HFF-Myc (cell line): ENCODE results near the gene TSPAN17.
"Not testable (repeated sequence)": the region's sequence is repeated elsewhere in the genome, so short reads cannot be mapped to it uniquely, and the experiment has no call there.

Experiments used
- DNase-seq: peaks from one replicate; pipeline ENCODE4 v3.0.0-alpha.2; 2011; ENCODE audit warnings: low read depth; ENCODE audit errors: extremely low read depth
- H3K4me3 ChIP-seq: replicated peaks from 2 replicates; pipeline ENCODE4 v1.5.1; 2011; ENCODE audit warnings: low read depth, mild to moderate bottlenecking, control low read depth, low read length
- CTCF ChIP-seq: IDR thresholded peaks from 2 replicates; pipeline ENCODE4 v1.5.1; 2012; ENCODE audit warnings: mild to moderate bottlenecking, low read depth, low read length, control low read depth; ENCODE audit errors: missing control alignments

The TSPAN17 gene

DNA sequence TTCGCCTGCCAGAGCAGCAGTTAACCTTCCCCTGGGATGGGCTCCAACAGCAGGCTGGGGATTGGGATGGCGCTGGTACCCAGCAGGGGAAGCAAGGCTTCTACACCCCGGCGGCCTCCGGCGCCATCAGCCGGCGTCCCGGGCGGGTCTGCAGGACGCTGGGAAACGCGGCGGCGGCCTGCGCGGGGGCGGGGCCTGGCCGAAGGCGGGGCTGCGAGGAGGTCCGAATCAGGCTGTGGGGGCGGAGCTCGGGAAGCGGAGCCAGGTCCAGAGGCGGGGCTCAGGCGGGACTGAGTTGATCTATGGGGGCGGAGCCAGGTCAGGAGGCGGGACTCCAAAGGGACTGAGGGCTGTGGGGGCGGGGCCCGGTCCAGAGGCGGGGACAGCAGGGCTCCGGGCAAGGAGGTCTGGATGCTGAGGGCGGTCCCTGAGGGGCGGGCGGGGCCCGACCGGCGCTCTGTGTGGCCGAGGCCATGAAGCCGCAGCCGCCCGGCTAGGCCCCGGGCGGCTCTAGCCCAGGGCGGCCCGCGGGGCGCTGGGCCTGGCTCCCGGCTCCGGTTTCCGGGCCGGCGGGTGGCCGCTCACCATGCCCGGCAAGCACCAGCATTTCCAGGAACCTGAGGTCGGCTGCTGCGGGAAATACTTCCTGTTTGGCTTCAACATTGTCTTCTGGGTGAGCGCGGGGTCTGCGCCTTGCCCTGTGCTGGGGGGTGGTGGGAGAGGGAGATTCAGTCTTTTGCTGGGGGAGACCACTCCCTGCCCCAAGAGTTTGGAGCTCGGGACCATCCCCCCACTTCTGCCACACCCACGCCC lies at the start of gene TSPAN17:
TSS of gene TSPAN17 (plus strand) at position 455 of the 813 bp plus-strand sequence. CDS start at position 587, 132 bp downstream.
- H3K4me3 ChIP-seq: peak within 1 kb of the TSS; percentile 70
- DNase-seq: peak; percentile 91
- TF ChIP-seq CTCF: peak; percentile 13

DNA sequence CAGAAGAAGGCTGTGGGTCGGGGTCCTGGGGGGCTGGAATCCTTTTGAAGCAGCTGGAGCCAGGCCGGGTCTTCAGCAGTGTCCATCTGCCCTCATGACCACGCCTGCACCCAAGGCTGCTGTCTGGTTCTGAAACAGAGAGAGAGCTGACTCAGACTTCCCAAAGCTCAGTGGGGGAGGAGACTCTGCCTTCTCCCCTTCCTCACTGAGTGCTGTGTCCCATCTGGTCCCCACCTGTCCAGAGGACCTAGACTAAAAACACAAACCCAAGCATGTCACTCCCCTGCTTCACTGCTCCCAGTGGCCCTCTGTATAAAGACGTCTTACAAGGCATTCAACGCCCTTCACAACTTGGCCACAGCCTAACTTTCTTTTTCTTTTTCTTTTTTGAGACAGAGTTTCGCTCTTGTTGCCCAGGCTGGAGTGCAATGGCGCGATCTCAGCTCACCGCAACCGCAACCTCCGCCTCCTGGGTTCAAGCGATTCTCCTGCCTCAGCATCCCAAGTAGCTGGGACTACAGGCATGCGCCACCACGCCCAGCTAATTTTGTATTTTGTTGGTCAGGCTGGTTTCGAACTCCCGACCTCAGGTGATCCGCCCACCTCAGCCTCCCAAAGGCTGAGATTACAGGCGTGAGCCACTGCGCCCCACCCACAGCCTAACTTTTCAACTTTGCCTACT lies 47.4 kb upstream of the TSPAN17 start:
- peak; percentile 85 for DNase-seq
- H3K4me3 ChIP-seq: not testable (repeated sequence)

DNA sequence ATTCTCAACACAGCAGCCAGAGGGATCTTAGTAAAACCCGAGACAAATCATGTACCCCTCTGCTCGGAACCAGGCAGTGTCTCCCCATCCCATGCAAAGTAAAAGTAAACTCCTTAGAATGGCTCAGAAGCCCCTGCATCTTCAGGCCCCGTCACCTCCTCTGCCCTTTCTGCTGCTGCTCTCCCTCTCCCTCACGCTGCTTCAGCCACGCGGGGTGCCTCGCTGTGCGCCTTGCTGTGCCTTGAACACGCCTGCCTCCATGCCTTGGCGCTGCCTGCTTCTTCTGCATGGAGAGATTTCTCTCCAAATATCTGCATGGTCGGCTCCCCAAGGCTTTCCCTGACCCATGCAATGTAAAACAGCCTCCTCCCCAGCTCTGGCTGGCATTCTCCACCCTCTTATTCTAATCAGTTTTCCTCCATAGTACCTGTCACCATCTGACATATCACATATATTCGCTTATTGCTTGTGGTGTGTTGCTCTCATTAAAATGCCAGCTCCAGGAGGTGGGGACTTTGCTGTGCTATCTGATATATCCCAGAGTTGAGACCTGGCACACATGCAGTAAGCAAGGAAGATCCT lies 45.3 kb upstream of the TSPAN17 start:
- H3K4me3 ChIP-seq: no peak overlapping the region
- no peak for DNase-seq
- no peak for TF ChIP-seq CTCF

DNA sequence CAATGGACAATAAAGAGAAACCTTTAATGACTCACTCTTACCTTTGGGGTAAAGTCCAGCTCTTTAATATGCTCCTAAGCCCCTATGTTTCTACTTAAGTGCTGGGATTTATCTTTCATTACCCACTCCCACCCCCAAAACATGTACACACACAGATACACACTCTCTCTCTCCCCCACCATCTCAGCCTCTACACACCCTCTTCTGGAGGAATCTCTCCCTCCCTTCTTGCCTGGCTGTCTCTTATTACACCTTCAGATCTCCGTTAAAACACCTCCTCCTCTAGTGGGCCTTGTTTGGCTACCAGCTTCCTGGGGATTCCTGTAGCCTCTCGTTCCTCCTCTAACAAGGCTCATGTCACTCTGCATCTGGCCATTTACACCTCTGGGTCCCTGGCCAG lies 44.2 kb upstream of the TSPAN17 start:
- DNase-seq: no peak

DNA sequence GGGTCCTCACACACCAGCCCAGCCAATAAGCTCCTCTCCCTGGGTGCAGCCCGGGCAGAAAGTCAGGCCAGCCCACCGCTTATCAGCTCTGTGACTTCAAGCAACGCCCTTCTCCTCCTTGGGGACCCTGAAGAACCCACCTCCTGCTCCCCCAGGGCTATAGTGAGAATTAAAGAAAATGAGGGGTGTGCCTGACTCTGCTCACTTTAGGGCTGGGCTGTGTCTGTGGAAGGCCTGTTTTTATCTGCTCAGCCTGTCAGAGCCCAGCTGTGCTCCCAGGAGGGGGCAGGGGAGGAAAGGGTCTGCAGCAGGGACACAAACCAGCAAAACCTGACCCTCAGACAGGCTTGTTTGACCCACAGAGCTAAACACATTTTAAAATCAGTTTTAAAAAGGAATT lies 41.3 kb upstream of the TSPAN17 start:
- no peak for DNase-seq
- no peak overlapping the region for H3K4me3 ChIP-seq
- no peak for TF ChIP-seq CTCF

More for the DNA sequence above, 44.2 kb upstream of the TSPAN17 start:
- H3K4me3 ChIP-seq: no peak overlapping the region
- no peak for TF ChIP-seq CTCF

DNA sequence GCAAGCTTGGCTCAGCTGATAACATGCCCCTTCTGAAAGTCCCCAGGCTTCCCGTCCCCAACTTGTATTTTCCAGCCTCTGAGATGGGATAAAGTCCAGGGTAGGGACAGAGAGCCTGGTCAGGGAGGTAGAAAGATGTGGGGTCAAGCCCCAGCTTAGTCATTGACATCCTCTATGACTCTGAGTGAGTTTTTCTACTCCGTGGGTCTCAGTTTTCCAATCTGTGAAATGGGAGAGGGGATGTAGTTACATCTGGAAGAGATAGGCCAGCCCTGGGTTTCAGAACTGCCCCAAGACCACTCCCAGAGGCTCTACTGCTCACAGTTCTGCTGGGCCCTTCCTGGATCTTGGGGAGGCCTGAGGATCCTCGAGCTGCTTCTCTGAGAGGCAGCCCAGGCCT lies 40.4 kb upstream of the TSPAN17 start:
- no peak for DNase-seq
- no peak for TF ChIP-seq CTCF
- no peak overlapping the region for H3K4me3 ChIP-seq

DNA sequence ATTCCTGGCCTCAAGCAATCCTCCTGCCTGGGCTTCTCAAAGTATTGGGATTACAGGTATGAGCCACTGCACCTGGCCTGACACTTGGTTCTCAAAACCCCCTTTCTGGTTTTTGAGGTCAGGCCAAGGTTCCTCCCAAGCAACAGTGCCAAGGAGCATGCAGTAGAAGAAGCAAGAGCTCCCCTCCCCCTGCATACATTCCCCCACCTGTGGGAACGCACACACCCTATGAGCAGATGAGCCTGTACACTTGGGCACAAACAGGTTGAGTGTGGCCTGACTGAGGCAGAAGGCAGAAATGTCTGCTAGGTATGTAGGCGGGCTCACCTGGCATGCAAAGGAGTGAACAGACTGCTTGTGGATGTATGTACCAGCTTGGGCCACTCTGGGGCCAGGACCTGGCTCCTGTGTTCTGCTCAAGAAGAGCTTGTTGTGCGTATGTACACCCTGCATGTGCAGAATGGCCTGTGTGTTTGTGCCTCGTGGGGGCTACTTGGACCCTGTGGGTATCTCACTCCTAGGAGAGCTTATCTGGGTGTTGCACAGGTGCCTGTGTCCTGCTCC lies 39.1 kb upstream of the TSPAN17 start:
- no peak for TF ChIP-seq CTCF
- DNase-seq: no peak
- H3K4me3 ChIP-seq: no peak overlapping the region
